ENCODE results near the gene SFSWAP. TPM values are rescaled to one million over a fixed set of nuclear protein-coding genes. Genes with fewer than 3 reads are reported as not detected.

SFSWAP gene
- total RNA-seq, 4 donors from 2014 or later = 12.8 to 39.5 (median 25.9) TPM

GRCh38 chr12:131797588-131797934, 86.7 kb downstream of the SFSWAP start:
- Histone ChIP-seq H3K4me1 (peaks cover 7 to 34% (median 13%) of the 10 kb centered on the region in 3 donors), H3K27me3 (no peaks in the 10 kb centered on the region), H3K36me3 (peaks cover 11 to 91% (median 12%) of the 10 kb centered on the region in 3 donors), H3K4me3 (no peak overlapping the region), H3K27ac (no peak overlapping the region), H3K9me3 (no peaks in the 10 kb centered on the region)
- no peak for TF ChIP-seq CTCF (IDR thresholded peaks at IDR 0.05)
- TF ChIP-seq POLR2A (IDR thresholded peaks at IDR 0.05) = no peak
- 100% methylated on average over 1 of the region's 10 CpGs for WGBS, 2 donors
- no peak for DNase-seq
- intact Hi-C loops (cut with DNase I) = no loop called here

- Histone ChIP-seq H3K4me3 (no peak overlapping the region), H3K9me3 (no peaks in the 10 kb centered on the region), H3K4me1 (peaks cover 12 to 42% (median 20%) of the 10 kb centered on the region in 3 donors), H3K27me3 (no peaks in the 10 kb centered on the region), H3K36me3 (peaks cover 11 to 80% (median 12%) of the 10 kb centered on the region in 3 donors), H3K27ac (no peak overlapping the region)
- intact Hi-C loops (cut with DNase I) = no loop called here
- no peak for DNase-seq
- WGBS, 2 donors = 90 to 95% methylated on average over 13 to 20 of the region's 21 CpGs
- TF ChIP-seq CTCF (IDR thresholded peaks at IDR 0.05) = no peak
- TF ChIP-seq POLR2A (IDR thresholded peaks at IDR 0.05) = no peak
These were observed 88.3 kb downstream of the SFSWAP start for GRCh38 chr12:131799195-131799594.

GRCh38 chr12:131799828-131800593, 89.1 kb downstream of the SFSWAP start:
- Histone ChIP-seq H3K4me1 (peaks cover 13 to 39% (median 15%) of the 10 kb centered on the region in 3 donors), H3K36me3 (peaks cover 11 to 72% (median 12%) of the 10 kb centered on the region in 3 donors), H3K4me3 (no peak overlapping the region), H3K27me3 (no peaks in the 10 kb centered on the region), H3K9me3 (no peaks in the 10 kb centered on the region), H3K27ac (no peak overlapping the region)
- TF ChIP-seq POLR2A (IDR thresholded peaks at IDR 0.05) = no peak
- TF ChIP-seq CTCF (IDR thresholded peaks at IDR 0.05) = no peak
- intact Hi-C loops (cut with DNase I) = no loop called here
- 83 to 89% methylated on average over 12 to 13 of the region's 29 CpGs for WGBS, 2 donors
- DNase-seq = no peak

GRCh38 chr12:131800594-131801135, 89.8 kb downstream of the SFSWAP start:
- TF ChIP-seq POLR2A (IDR thresholded peaks at IDR 0.05) (no peak), CTCF (IDR thresholded peaks at IDR 0.05) (no peak)
- H3K4me1 ChIP-seq = peaks cover 7 to 32% (median 9%) of the 10 kb centered on the region in 3 donors
- no peak overlapping the region for H3K4me3 ChIP-seq
- H3K9me3 ChIP-seq = no peaks in the 10 kb centered on the region
- DNase-seq = no peak
- intact Hi-C loops (cut with DNase I) = no loop called here
- no peaks in the 10 kb centered on the region for H3K27me3 ChIP-seq
- peaks cover 11 to 66% (median 12%) of the 10 kb centered on the region in 3 donors for H3K36me3 ChIP-seq
- H3K27ac ChIP-seq = no peak overlapping the region
- WGBS, 2 donors = 83 to 91% methylated on average over 14 to 15 of the region's 20 CpGs

- no peaks in the 10 kb centered on the region for H3K27me3 ChIP-seq
- TF ChIP-seq POLR2A (IDR thresholded peaks at IDR 0.05) (no peak), CTCF (IDR thresholded peaks at IDR 0.05) (no peak)
- intact Hi-C loops (cut with DNase I) = no loop called here
- no peaks in the 10 kb centered on the region for H3K9me3 ChIP-seq
- no peak for DNase-seq
- peaks cover 11 to 63% (median 12%) of the 10 kb centered on the region in 3 donors for H3K36me3 ChIP-seq
- peaks cover 7 to 25% (median 8%) of the 10 kb centered on the region in 3 donors for H3K4me1 ChIP-seq
- WGBS, 2 donors = 61 to 76% methylated on average over 5 to 9 of the region's 35 CpGs
- H3K4me3 ChIP-seq = no peak overlapping the region
- no peak overlapping the region for H3K27ac ChIP-seq
These were observed 90.5 kb downstream of the SFSWAP start for GRCh38 chr12:131801254-131801866.
